Keratinocyte (primary cell): ENCODE measurements around the gene MGMT. TPM values are rescaled to one million over a fixed set of nuclear protein-coding genes. Genes with fewer than 3 reads are reported as not detected.

Source experiments
- DNase-seq: peaks from one replicate; pipeline ENCODE4 v3.0.0-alpha.2; 2011; ENCODE audit warnings: low read depth, missing footprints, low spot score
- FAIRE-seq: peaks from 2 replicates; lab custom pipeline; 2011; peaks lifted over from hg19 to GRCh38; lab: Jason Lieb, UNC
- H2AFZ ChIP-seq: 2 replicates; pipeline ENCODE4 v1.6.0; 2012; ENCODE audit warnings: low read length, control low read depth, inconsistent platforms; ENCODE audit not compliant: control insufficient read depth
- H3K27ac ChIP-seq: 2 replicates; pipeline ENCODE4 v1.5.1; 2011; ENCODE audit warnings: low read length; ENCODE audit not compliant: control insufficient read depth, insufficient read depth
- H3K27me3 ChIP-seq: 3 replicates; pipeline ENCODE4 v1.6.0; 2011; ENCODE audit warnings: low read length; ENCODE audit not compliant: control insufficient read depth, insufficient read depth; ENCODE audit errors: extremely low read depth
- H3K36me3 ChIP-seq, 2 experiments: 2 replicates in 1 of 2; 3 replicates in 1 of 2; pipeline ENCODE4 v1.5.1; 2011; ENCODE audit warnings: low read length in 2 of 2, mild to moderate bottlenecking in 1 of 2; ENCODE audit not compliant: control insufficient read depth in 2 of 2, insufficient read depth in 2 of 2; ENCODE audit errors: extremely low read depth in 1 of 2
- H3K4me1 ChIP-seq: 3 replicates; pipeline ENCODE4 v1.5.1; 2011; ENCODE audit warnings: low read length; ENCODE audit not compliant: control insufficient read depth, insufficient read depth; ENCODE audit errors: extremely low read depth
- H3K4me2 ChIP-seq: 3 replicates; pipeline ENCODE4 v1.6.0; 2011; ENCODE audit warnings: low read depth, low read length; ENCODE audit not compliant: control insufficient read depth, insufficient read depth; ENCODE audit errors: extremely low read depth
- H3K4me3 ChIP-seq, 3 experiments: fragments of 200-600 bp in 1 of 3; sonication (generic) in 1 of 3; 2 replicates in 2 of 3; 3 replicates in 1 of 3; pipeline ENCODE4 v1.5.1; 2011 to 2016; ENCODE audit warnings: low read length in 3 of 3, mild to moderate bottlenecking in 3 of 3, control low read depth in 2 of 3, inconsistent platforms in 1 of 3, low read depth in 1 of 3, mixed read lengths in 1 of 3, mixed run types in 1 of 3, moderate library complexity in 1 of 3; ENCODE audit not compliant: control insufficient read depth in 2 of 3, insufficient read depth in 2 of 3; ENCODE audit errors: extremely low read depth in 1 of 3
- H3K79me2 ChIP-seq: 2 replicates; pipeline ENCODE4 v1.6.0; 2012; ENCODE audit warnings: low read length; ENCODE audit not compliant: control insufficient read depth, insufficient read depth
- H3K9ac ChIP-seq: 3 replicates; pipeline ENCODE4 v1.6.0; 2011; ENCODE audit warnings: low read length; ENCODE audit not compliant: control insufficient read depth, insufficient read depth; ENCODE audit errors: extremely low read depth
- H3K9me1 ChIP-seq: 3 replicates; pipeline ENCODE4 v1.6.0; 2011; ENCODE audit warnings: low read length; ENCODE audit not compliant: control insufficient read depth, insufficient read depth; ENCODE audit errors: extremely low read depth
- H3K9me3 ChIP-seq: 2 replicates; pipeline ENCODE4 v1.5.1; 2012; ENCODE audit warnings: low read depth, low read length; ENCODE audit not compliant: control insufficient read depth
- H4K20me1 ChIP-seq: 3 replicates; pipeline ENCODE4 v1.6.0; 2011; ENCODE audit warnings: low read length; ENCODE audit not compliant: control insufficient read depth, insufficient read depth; ENCODE audit errors: extremely low read depth
- CTCF ChIP-seq, 3 experiments: IDR thresholded peaks in 1 of 3; conservative IDR thresholded peaks in 1 of 3; optimal IDR thresholded peaks in 1 of 3; 2 replicates in 2 of 3; 3 replicates in 1 of 3; pipeline versions ENCODE3 to v1.5.1; 2011; ENCODE audit warnings: low read length in 3 of 3, mild to moderate bottlenecking in 3 of 3, moderate library complexity in 2 of 3, control low read depth in 1 of 3, inconsistent platforms in 1 of 3; ENCODE audit not compliant: insufficient read depth in 2 of 3; ENCODE audit errors: extremely low read depth in 1 of 3
- EZH2 ChIP-seq: IDR thresholded peaks from one replicate; pipeline ENCODE4 v1.6.1; 2012; ENCODE audit warnings: inconsistent platforms, mild to moderate bottlenecking, low read length, moderate library complexity
- dilution Hi-C: fragments of 300-500 bp; cut with MboI; formaldehyde crosslinking; loops from one replicate; pipeline ENCODE4 v1.7.0; 2020; ENCODE audit warnings: low sequenced_read_pairs; ENCODE audit not compliant: extremely low pct_ligation_motif_present
- polyA plus RNA-seq, 5 experiments: library from polyadenylated mRNA; depleted of rRNA in 3 of 5; stranded (reverse) in 3 of 5; stranded (forward) in 1 of 5; unstranded in 1 of 5; fragments of >200 nt; gene quantifications; 1 replicate in 1 of 5; 2 replicates in 3 of 5; 3 replicates in 1 of 5; pipeline versions ENCODE4 v1.2.1 to v1.2.3, GENCODE V29; 2011 to 2012; ENCODE audit warnings: missing spikeins in 2 of 5, low read depth in 1 of 5, low replicate concordance in 1 of 5

The MGMT gene
- polyA plus RNA-seq, 1 donor (not counting 4 experiments of a cell fraction or from before 2014, with no cell fraction given), result 15.2 TPM

GRCh38 chr10:129730272-129730992 lies 263.4 kb downstream of the MGMT start:
- no peak for TF ChIP-seq CTCF (optimal IDR thresholded peaks at IDR 0.05 in 1 of 3, IDR thresholded peaks at IDR 0.05 in 1 of 3, conservative IDR thresholded peaks at IDR 0.05 in 1 of 3; ENCODE audit: extremely low read depth in 1 of 3, insufficient read depth in 2 of 3, low read length in 3 of 3)
- no peak for TF ChIP-seq EZH2
- Histone ChIP-seq H3K9ac (no peak overlapping the region), H3K4me2 (no peak overlapping the region), H4K20me1 (no peaks in the 10 kb centered on the region), H3K9me3 (peaks cover 4% of the 10 kb centered on the region), H3K79me2 (no peaks in the 10 kb centered on the region), H3K27ac (no peak overlapping the region), H3K4me3 (no peak overlapping the region), H3K36me3 (peaks cover 0 to 2% of the 10 kb centered on the region in 2 experiments), H3K9me1 (no peaks in the 10 kb centered on the region), H2AFZ (no peak overlapping the region), H3K4me1 (no peaks in the 10 kb centered on the region), H3K27me3 (no peaks in the 10 kb centered on the region)
- dilution Hi-C loops, result no loop called here
- no peak for DNase-seq
- no peak for FAIRE-seq

- Histone ChIP-seq H3K9me1 (no peaks in the 10 kb centered on the region), H3K4me2 (no peak overlapping the region), H3K36me3 (no peaks in the 10 kb centered on the region), H3K4me1 (no peaks in the 10 kb centered on the region), H3K9me3 (peaks cover 4% of the 10 kb centered on the region), H4K20me1 (no peaks in the 10 kb centered on the region), H3K79me2 (no peaks in the 10 kb centered on the region), H2AFZ (no peak overlapping the region), H3K9ac (no peak overlapping the region), H3K27me3 (no peaks in the 10 kb centered on the region), H3K4me3 (no peak overlapping the region), H3K27ac (no peak overlapping the region)
- TF ChIP-seq EZH2 (no peak), CTCF (optimal IDR thresholded peaks at IDR 0.05 in 1 of 3, IDR thresholded peaks at IDR 0.05 in 1 of 3, conservative IDR thresholded peaks at IDR 0.05 in 1 of 3; ENCODE audit: extremely low read depth in 1 of 3, insufficient read depth in 2 of 3, low read length in 3 of 3) (no peak)
- dilution Hi-C loops, result no loop called here
- FAIRE-seq, result no peak
- no peak for DNase-seq
Measured at GRCh38 chr10:129730993-129731325, 263.9 kb downstream of the MGMT start.
